Pons (tissue), 1 donor: ENCODE data around the gene TMEM33.

Experiments
- DNase-seq: peaks from one replicate; pipeline ENCODE4 v3.0.0-alpha.2; 2016; ENCODE audit warnings: low spot score

TMEM33 gene

DNA sequence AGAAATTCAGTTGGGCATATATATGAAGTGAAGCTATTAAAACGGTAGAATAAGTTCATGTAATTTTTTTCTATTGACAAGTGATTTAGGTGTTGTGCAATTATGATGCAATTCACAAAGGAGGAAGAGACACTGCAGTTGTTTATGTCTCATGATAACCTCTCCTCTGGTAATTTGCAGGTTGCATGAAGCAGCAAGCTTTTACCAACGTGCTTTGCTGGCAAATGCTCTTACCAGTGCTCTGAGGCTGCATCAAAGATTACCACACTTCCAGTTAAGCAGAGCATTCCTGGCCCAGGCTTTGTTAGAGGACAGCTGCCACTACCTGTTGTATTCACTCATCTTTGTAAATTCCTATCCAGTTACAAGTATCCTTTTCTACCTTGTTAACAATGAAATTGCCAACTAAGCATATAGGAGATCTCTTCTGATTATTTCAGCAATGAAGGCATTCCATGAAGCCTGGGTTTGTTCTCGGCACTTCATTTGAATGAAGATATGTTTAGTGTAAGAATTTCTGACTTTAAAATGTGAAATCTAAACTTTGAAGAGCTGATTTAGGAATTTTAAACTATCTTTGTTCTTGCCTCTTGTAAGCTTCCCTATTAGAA, 3.9 kb downstream of the TMEM33 start:
- no peak for DNase-seq

DNA sequence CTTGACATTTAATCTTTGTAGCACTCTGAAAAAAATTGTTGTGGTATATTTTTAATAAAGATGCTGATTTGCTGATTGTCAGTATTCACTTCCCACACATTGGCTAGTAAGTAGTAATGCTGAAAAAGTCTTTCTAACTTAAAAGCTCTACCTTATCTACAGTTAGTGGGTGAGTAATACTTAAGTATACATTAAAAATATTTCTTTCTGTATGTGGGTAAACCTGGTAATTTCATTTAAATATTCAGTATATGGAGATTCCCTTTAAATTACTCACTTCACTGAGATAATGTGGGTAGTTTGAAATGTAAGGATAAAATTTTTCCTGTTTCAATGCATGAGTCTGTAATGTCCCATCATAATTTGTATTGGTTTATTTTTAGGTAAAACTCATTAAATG, 5.6 kb downstream of the TMEM33 start:
- DNase-seq: no peak

DNA sequence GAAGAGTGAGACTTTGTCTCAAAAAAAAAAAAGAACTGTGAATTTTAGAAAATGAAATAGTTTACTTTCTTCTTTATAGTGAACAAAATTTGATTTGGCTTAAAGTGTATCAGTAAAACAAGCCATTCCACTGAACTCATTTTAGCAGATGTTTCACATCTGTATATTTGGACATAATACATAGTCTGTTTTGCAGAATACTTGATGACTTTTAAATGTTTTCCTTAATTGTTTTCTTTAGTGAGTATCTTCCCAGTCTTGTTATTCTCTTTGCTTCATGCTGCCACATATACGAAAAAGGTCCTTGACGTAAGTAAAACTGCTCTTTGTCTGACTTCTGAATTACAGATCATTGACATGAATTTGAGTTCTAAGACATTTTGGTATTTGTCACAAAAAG, 8.3 kb downstream of the TMEM33 start:
- no peak for DNase-seq

DNA sequence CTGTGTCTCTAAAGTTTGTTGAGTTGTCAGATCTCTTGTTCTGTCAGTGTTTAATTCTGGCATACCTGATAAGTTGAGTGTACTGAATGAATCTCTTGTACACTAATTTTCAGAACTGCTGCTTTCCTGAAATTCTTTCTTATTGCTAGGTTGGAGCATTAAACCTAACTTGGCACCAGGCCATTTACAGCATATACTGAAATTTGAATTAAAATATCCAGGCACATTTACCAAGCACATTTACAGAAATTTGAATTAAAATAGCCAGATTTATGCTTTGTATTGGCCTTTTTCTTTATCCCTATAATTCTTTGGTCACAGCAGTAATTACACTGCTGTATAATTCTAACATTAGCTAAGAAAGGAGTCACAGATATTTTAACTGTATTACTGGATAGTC, 8.9 kb downstream of the TMEM33 start:
- DNase-seq: no peak

DNA sequence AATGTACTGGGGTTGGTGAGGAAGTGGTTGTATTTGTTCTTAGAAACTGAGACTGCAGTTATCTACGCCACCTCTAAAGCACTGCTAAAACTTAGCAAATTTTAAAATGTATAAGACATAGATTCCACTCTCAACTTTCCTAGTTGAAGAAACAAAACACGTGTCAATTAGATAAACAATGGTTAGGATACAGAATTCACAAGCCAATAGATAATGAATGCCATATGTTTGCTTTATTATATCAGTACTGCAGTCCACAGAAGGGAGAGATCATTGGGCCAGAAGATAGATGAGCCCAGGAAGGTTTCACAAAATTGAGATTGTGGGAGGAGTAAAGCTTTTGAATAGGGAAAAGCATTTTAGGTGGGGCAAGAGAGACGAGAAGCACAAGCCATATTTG, 14.3 kb downstream of the TMEM33 start:
- DNase-seq: no peak

DNA sequence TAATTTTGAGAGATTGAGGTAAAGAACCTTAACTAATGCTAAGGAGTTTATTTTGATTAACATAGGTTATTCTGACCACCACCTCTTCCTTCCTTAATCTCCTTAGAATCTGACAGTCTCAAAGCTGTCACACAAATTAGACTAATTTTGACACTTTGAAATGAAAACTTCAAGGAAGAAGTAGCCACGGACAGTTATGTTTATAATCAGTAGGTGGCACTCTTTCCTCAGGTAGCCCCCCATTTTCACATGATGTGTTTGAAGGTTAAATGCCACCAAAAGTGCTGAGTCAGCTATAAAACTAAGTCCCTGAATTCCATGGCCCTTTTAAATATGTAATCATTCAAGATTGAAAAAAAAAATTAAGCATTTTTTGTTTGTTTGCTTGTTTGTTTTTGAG, 22.4 kb downstream of the TMEM33 start:
- no peak for DNase-seq

GRCh38 chr4:41963105-41963504, 27.9 kb downstream of the TMEM33 start:
- peak; percentile 19 for DNase-seq

DNA sequence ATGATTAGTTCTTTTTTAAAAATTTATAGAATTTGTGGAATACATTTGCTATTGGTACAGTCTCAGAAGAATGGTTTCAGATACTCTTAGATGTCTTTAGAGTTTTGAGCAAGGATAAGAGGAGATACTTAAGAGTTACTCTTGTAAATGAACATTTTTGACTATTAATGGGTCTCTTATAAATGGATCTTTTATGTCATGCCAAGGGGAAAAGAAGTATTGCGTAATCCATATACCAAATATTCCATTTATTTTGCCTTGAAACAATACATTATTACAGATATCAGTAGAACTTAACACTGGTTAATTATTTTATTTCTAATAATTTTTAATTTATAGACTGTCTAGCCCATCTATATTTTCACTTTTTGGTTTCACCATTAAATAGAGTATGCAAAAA, 29.2 kb downstream of the TMEM33 start:
- DNase-seq: no peak

- no peak for DNase-seq
Measured at GRCh38 chr4:41967392-41967791, 32.2 kb downstream of the TMEM33 start.

- no peak for DNase-seq
Measured at GRCh38 chr4:41969671-41970070, 34.4 kb downstream of the TMEM33 start.

DNA sequence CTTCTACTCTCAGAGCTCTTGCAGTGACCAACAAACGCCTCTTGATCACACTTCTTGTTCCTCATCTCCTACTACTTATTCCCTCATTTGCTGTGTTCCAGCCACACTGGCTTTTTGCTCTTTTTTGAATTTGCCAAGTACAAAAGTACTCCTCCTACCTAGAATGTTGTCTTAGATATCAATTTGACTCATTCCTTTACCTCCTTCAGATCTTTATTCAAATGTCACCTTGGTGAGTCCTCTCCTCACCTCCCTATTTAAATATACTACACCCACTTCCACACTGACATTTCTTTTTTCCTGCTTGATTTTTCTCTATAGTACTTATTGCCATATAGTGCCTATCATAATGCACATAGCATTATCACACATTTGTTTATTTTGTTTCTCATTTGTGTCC, 40.1 kb downstream of the TMEM33 start:
- DNase-seq: no peak

DNA sequence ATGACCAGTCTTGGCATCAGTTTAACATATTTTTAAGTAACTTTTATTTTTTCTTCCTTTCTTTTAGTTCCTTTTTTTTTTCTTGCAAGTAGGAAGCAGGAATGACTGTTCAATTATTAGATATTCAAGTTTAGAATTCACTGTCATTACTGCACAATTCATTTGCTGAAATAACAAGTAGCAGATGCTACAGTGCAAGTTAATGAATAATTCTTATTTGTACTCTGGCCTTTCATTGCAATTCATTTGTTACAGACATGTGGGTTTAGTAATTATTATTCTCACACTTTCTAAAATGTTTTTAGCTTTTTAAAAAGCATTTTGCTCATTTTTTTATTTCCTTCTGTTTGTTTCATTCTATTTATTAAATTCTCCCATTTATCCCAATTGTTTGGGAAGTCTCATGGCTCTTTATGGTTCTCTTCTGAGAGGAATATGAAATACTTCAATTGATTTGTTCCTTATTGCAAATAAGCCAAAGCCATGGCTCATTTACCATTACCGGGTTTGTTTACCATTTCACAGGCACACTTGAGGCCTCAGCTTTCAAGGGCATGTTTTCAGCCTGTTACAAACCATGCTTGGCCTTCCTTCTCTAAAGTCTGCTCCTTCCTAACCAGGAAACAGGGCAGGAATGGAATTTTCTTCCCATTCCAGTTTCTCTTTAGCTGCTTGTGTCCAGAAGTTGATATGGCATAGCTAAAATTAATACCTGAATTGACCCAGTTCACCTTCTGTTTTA, 41.7 kb downstream of the TMEM33 start:
- DNase-seq: no peak

GRCh38 chr4:41977709-41978108, 42.5 kb downstream of the TMEM33 start:
- no peak for DNase-seq

GRCh38 chr4:41981456-41981855, 46.2 kb downstream of the TMEM33 start, which contains the start of gene DCAF4L1:
DCAF4L1 (plus strand) TSS chr4:41981756; CDS start chr4:41981793, 37 bp downstream.
- no peak for DNase-seq

DNA sequence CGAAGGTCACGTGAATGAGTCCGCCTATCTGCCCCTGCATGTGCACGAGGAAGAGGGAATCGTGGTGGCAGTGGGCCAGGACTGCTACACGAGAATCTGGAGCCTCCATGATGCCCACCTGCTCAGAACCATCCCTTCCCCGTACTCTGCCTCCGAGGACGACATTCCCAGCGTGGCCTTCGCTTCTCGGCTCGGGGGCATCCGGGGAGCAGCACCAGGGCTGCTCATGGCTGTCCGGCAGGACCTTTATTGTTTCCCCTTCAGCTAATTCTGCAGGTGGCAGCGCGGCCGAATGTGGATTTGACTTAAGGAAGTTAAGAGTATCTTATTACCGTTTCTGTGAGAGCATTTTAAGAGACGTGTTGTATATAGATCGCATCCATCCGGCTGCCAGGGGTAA, 47.5 kb downstream of the TMEM33 start:
- DNase-seq: no peak

DNA sequence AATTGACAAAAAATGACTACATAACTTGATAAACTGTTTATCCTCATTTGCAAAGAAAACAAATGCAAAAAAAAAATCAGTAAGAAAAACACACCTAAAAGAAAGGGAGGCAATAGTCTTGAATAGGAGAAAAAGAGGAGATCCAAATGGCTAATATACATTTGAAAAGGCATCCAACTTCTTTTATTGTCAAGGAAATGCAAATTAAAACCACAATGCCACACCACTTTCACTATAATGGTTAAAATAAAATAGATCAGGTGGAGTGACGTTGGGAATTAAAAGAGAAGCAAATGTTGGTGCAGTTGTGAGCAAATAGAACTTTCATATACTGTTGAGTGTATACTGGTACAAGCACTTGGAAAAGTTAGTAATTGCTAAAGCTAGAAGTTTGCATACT, 49.9 kb downstream of the TMEM33 start:
- no peak for DNase-seq

DNA sequence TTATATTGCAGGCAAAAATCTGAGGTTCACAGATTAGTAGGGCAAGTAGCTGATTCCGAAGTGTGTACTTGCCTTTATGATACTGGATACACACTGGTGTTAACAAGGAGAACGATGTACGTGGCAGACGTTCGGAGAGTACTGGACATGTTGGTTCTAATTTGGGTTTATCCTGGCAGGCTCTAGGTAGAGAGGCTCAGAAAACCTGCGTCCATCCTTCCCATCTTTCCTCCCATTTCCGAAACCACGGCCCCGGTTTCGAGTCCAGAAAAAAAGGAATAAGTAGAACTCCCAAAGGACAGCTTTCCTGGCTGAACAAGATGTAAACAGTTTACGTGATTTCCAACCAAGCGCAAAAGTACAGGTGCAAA, 54.8 kb downstream of the TMEM33 start:
- DNase-seq: no peak

- peak; percentile 98 for DNase-seq
Measured at GRCh38 chr4:41990365-41991111, 55.3 kb downstream of the TMEM33 start, which contains the start of gene SLC30A9. SLC30A9 (plus strand) TSS chr4:41990530; CDS start chr4:41990652, 122 bp downstream.

- no peak for DNase-seq
Measured at GRCh38 chr4:41991916-41992767, 56.9 kb downstream of the TMEM33 start.

- no peak for DNase-seq
Measured at GRCh38 chr4:41992967-41993857, 58.0 kb downstream of the TMEM33 start.

- DNase-seq: no peak
Measured at GRCh38 chr4:41994461-41994985, 59.3 kb downstream of the TMEM33 start.
